ENCODE measurements around the gene PITPNC1. TPM values are rescaled to one million over a fixed set of nuclear protein-coding genes. Genes with fewer than 3 reads are reported as not detected.

The PITPNC1 gene
- total and polyA plus RNA-seq, 2 donors (not counting 3 experiments of a cell fraction or from before 2014, with no cell fraction given): 2.4 to 9.6 TPM

DNA sequence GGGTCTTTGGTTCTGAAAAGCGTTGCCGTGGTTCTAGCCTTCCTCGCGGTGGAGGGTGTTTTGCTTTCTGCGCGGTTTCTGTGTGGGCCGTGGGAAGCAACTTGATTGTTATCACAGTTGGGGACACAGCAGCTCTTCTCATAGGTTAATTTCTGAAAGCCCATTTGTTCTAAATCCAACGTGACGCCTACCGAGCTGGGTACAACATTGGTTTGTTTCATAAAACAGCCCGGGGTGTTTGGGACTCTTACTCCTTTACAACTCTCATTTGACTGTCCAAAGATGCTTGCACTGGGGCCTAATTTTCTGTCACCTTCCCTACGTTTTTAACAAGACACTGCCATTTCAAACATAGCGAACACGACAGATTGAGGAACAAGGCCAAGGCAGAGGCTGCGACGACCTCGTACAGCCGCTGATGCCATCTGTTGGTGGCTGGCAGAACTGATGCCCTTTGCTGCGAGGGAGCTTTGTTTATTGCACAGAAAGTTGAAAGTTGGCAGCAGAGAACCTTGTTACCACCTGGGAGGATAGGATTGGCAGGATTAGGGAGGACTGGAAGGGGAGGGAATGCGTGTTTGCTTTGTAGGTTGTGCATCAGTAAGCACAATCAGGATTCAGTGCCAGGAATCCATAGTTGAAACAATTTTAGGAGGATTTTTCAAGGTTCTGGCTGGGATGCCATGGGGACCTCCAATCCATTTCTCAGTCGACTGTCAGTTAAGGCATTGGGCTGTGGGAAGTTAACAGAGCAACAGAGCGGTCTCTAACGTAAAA, 98.3 kb downstream of the PITPNC1 start:
- Histone ChIP-seq H3K9ac (replicated peaks; ENCODE audit: extremely low read depth, insufficient read depth, low read length) (no peak overlapping the region), H3K27me3 (ENCODE audit: control insufficient read depth in 2 of 2, insufficient read depth in 2 of 2, low read length in 2 of 2) (peaks cover 0 to 2% of the 10 kb centered on the region in 2 experiments), H2AFZ (ENCODE audit: low read depth, low read length) (no peak overlapping the region), H4K20me1 (replicated peaks; ENCODE audit: control insufficient read depth, extremely low read depth, insufficient read depth, low read length) (no peaks in the 10 kb centered on the region), H3K9me1 (replicated peaks; ENCODE audit: control insufficient read depth, extremely low read depth, insufficient read depth, low read length) (no peaks in the 10 kb centered on the region), H3K9me3 (replicated peaks; ENCODE audit: control insufficient read depth, insufficient read depth, low read length) (no peaks in the 10 kb centered on the region), H3K4me2 (ENCODE audit: insufficient read depth, low read length) (no peak overlapping the region), H3K79me2 (ENCODE audit: control insufficient read depth, insufficient read depth, low read length) (no peaks in the 10 kb centered on the region), H3K36me3 (ENCODE audit: control insufficient read depth in 2 of 2, extremely low read depth in 1 of 2, insufficient read depth in 2 of 2, low read length in 2 of 2) (no peaks in the 10 kb centered on the region), H3K4me1 (ENCODE audit: control insufficient read depth, extremely low read depth, insufficient read depth, low read length) (peaks cover 6% of the 10 kb centered on the region), H3K4me3 (replicated peaks in 1 of 3; ENCODE audit: insufficient read depth in 1 of 3, low read depth in 1 of 3, low read length in 3 of 3) (no peak overlapping the region), H3K27ac (ENCODE audit: insufficient read depth, low read depth, low read length) (no peak overlapping the region)
- BruUV-seq (replicated peaks): no TSS peak
- ChIA-PET POLR2A (interaction anchor here (0.7 kb wide), 1 partner anchor 51 kb away, joined by 3 read pairs; no protein-coding TSS in a partner anchor), CTCF (interaction anchor here (0.6 to 8.7 kb wide), 71 partner anchors 8 to 380 kb away, joined by 3 to 295 read pairs (median 4); partner anchors contain the start of genes PITPNC1 and PSMD12)
- FAIRE-seq (peak; percentile 89), DNase-seq (ENCODE audit: low read depth, low spot score) (peak; percentile 81)
- dilution Hi-C loops (cut with MboI; ENCODE audit: extremely low pct_ligation_motif_present, low sequenced_read_pairs): no loop called here
- intact Hi-C loops (cut with micrococcal nuclease): loop anchor here (1.0 to 5.0 kb wide), 7 partner anchors 35 to 214 kb away; no protein-coding TSS in a partner anchor
- no peak for TF ChIP-seq POLR2A (IDR thresholded peaks at IDR 0.05; ENCODE audit: low read depth, low read length)
- TF ChIP-seq, protein P1, sequence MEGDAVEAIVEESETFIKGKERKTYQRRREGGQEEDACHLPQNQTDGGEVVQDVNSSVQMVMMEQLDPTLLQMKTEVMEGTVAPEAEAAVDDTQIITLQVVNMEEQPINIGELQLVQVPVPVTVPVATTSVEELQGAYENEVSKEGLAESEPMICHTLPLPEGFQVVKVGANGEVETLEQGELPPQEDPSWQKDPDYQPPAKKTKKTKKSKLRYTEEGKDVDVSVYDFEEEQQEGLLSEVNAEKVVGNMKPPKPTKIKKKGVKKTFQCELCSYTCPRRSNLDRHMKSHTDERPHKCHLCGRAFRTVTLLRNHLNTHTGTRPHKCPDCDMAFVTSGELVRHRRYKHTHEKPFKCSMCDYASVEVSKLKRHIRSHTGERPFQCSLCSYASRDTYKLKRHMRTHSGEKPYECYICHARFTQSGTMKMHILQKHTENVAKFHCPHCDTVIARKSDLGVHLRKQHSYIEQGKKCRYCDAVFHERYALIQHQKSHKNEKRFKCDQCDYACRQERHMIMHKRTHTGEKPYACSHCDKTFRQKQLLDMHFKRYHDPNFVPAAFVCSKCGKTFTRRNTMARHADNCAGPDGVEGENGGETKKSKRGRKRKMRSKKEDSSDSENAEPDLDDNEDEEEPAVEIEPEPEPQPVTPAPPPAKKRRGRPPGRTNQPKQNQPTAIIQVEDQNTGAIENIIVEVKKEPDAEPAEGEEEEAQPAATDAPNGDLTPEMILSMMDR (IDR thresholded peaks at IDR 0.05; ENCODE audit: extremely low read depth in 1 of 2, insufficient read depth in 1 of 2, low read depth in 1 of 2, low read length in 2 of 2): peak; percentile 96
- no peak for TF ChIP-seq POLR2AphosphoS5 (IDR thresholded peaks at IDR 0.05; ENCODE audit: insufficient read depth, low read depth, low read length)
- no peak for TF ChIP-seq GATA2 (IDR thresholded peaks at IDR 0.05; ENCODE audit: insufficient read depth, insufficient read length, low read depth, low read length)
- TF ChIP-seq EZH2 (IDR thresholded peaks at IDR 0.05; ENCODE audit: borderline replicate concordance, low read depth, low read length, severe bottlenecking): no peak
- TF ChIP-seq MYC (IDR thresholded peaks at IDR 0.05; ENCODE audit: low read depth, low read length): no peak
- TF ChIP-seq JUN (IDR thresholded peaks at IDR 0.05; ENCODE audit: borderline replicate concordance, insufficient read depth, insufficient read length, low read depth): no peak

Measured in endothelial cell of umbilical vein (primary cell).